HG03095 (cell line): Measurements from ENCODE around the gene DSCAM.

Experiments
- ATAC-seq: cut with Tn5 transposase; IDR thresholded peaks from one replicate; pipeline ENCODE4 v1.9.1; 2021; ENCODE audit warnings: moderate library complexity; ENCODE audit not compliant: unreplicated experiment

The DSCAM gene

DNA sequence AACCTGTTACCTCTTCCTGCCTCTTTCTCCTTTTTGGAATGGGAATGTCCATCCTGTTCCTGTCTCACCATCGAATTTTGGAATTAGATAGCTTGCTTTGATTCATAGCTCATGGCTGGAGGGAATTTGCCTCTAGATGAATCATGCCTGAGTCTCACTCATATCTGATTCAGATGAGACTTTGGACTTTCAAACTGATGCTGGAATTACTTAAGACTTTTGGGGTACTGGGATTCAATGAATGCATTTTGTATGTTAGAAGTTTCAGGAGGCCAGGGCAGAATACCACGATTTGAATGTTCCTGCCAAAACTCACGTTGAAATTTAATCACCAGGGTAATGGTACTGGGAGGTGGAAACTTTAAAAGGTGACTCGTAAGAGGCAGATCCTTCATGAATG, 132.4 kb downstream of the DSCAM start:
- no peak for ATAC-seq

DNA sequence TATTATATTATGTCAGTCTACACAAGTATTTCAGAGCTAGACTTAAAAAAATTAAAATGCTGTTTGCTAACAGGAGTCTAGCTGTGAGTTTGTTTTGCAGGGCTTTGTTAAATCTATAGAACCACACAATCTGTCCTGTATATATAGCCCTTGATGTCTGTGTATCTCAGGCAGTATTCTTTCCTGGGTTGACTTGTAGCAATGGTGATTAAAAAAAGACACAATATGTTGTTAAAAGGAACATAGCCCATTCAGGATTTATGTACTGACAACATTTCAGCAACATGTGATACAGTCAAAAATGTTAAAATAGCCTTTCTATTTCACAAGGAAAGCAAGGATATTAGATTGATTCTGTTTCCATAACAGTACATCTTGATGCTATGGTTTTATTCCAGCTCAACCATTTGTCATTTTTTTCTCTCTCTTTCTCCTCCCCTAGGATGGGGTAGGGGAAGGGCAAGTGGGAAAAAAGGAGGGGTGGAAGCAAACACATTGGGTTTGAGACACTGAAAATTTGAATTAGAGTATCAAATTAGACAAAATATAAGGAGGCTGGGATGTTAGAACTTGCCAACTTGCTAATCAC, 139.2 kb downstream of the DSCAM start:
- ATAC-seq = no peak

DNA sequence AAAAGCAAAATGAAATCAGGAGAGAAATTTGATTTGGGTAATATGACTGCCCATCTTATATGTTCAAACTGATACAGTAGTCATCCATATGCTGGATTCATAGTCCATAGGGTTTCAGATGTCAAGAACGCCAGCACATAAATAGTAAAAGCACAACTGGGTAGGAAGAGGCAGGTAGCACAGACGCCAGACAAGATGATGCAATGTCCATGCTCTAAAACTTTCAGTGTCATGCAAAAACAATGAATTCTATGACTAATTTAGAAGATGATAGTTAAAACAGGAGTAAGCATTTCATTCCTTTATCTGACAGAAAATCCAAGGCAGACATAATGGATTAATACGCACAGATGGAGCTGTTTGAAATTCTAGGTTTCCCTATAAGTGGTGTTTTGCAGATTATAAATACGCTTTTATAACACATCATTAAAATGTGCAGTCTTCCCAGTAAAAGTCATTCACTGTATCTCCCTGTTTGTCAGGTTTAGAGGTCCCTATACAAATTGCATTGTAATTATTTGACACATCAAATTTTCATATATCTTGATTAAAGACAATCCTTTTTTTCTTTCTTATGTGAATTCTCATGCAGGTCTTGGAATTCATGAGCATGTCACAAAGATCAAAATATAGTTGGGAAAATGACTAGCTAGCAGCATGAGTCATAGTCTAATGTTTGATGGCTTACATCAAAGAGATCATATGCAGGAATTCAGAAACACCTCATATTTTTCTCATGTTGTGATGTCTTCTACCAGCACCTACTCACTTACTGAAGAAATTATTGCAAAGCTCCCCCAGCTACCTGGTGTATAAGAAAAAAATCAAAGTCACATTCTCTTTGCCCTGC, 139.9 kb downstream of the DSCAM start:
- no peak for ATAC-seq

DNA sequence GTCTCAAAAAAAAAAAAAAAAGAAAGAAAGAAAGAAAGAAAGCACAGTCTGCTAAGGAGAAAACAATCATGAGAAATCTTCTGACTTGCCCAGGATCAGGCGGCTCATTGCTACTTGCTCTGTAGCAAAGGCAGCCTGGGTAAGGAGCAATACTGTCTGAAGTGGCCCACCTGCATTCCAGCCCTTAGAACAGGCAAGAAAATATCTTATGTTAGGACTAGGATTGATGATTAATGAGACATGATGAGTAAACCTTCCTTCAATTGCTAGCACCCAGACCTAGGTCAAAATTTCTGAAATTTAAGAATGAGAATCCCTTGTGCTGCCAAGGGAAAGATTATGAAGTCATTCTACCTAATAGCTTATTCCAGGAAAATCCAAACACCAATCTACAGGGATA, 140.8 kb downstream of the DSCAM start:
- ATAC-seq = no peak

DNA sequence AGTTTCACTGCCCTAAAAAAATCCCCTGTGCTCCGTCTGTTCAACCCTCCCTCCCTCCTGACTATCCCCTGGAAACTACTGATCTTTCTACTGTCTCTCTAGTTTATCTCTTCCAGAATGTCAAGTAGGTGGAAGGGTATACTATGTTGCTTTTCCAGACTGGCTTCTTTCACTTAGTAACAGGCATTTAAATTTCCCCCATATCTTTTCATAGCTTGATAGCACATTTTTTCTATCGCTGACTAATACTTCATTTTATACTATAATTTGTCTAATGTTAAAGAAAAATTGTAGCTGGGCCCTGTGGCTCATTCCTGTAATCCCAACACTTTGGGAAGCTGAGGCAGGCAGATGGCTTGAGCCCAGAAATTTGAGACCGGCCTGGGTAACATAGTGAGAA, 142.8 kb downstream of the DSCAM start:
- no peak for ATAC-seq

DNA sequence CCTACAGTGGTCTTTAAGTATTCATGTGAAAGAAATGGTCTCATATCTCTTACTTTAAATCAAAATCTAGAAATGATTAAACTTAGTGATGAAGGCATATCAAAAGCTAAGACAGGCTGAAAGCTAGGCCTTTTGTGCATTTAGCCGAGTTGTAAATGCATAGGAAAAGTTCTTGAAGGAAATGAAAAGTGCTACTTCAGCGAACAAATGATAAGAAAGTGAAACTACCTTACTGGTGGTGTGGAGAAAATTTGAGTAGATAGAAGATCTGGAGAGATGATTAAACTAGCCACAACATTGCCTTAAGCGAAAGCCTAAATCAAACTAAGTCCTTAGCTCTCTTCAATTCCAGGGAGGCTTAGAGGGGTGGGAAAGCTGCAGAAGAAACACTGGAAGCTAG, 147.6 kb downstream of the DSCAM start:
- ATAC-seq = no peak

DNA sequence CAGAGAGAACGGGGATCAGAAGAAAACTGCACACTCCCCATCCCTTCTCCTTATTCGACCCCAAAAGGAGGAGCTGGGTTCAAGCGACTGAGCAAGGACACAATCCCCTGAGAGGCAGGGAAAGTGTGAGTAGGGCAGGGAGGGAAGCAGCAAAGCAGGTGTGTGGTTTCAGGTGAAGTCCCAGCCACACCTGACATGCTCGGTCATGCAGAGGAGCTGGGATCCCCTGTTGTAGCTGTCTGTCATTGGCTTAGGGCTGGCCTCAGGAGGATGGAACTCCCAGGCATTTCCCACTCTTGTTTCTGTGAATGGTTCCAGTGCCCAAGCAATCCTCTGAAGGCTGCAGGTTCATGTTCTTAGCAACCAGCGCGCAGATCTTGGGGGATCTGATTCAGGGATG, 150.7 kb downstream of the DSCAM start:
- no peak for ATAC-seq

DNA sequence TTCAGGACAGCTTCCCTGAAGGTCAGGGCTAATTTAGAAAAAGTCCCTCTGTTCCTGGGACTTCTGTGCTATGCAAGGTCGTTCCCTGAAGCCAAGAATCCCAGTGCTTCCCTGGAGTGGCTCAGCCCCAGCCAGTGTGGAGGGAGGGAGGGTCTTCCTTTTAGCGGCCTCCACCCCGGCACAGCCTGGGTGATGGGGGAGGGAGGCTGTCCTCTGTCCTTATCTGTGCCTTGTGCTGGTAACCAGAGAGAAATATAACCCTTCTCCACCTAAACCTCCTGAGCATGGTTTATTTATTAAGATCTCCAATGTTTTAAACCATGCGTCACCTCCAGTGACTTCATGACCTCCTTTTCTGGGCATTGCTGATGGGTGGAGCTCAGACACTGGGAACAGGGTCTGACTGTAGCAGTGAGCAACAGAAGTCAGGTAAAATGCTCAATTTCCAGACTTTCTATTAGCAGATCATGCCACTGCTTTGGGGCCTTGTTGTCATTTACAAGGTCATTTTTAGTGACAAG, 157.1 kb downstream of the DSCAM start:
- no peak for ATAC-seq

DNA sequence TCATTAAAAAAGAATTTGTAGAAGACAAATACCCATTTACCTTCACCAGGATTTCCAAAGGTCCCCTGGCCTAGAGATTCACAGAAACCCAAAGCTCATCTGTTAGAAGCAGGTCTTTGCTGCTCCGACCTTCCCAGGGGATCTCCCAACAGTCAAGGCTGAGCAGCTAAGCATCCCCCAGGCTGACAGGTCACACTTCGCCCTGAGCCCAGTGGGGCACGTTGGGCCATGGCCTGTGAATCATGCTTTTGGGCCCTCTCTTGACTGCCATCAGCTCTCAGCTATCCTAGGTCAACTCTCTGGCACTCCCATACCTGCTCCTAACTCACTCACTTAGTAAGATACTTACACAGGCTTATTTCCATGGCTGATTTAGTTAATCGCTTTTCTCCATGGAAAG, 157.7 kb downstream of the DSCAM start:
- no peak for ATAC-seq

DNA sequence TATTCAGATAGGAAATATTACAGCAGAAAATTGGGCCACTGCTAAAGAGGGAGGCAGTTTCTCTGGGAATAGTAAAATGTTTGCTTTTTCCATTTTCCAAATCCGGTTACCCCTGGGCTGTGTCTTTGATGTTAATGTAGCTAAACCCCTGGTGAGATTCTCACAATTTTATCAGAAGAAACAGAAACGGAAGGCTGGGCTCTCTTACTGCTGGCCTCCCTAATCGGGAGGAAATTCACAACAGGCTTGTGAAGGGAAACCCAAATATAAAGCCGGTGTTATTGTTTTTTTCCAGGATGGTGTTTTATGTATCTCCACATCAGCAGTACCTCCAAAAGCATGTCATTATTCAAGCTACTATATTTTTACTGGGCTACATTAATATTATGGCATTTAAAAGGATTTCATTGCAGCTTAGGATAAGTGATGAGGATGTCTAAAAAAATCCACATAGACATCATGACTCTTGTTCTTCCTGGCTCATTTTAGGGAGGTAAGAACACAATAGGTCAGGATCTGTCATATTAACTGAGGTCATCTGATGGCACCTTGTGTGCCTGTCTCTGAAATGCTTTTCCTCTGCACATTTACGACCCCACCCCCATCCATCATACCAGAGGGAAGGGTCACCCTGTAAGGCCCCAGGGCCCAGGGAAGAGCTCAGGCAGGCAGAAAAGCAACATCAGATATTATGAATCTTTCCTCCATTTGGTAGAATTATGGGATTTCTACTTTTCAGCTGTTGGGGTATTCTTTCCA, 158.7 kb downstream of the DSCAM start:
- ATAC-seq = no peak

DNA sequence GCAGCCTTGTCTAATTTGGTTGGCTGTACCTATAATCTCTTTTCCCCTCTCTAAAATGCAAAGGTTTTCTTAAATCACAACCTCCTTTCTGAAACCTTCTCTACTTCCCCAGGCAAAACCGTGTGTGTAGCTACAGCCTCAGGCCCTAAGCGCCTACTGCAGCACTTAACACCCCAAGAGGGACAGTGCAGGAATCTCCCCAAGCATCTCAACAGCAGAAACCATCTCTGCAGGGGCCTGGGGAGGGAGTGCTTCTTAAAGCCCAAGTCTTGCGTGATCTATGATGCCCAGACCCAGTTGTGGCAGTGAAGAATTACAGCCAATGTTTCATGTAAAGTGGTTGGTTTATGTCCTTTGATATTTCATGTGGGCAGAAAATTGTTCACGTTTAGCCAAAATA, 159.3 kb downstream of the DSCAM start:
- ATAC-seq = no peak

DNA sequence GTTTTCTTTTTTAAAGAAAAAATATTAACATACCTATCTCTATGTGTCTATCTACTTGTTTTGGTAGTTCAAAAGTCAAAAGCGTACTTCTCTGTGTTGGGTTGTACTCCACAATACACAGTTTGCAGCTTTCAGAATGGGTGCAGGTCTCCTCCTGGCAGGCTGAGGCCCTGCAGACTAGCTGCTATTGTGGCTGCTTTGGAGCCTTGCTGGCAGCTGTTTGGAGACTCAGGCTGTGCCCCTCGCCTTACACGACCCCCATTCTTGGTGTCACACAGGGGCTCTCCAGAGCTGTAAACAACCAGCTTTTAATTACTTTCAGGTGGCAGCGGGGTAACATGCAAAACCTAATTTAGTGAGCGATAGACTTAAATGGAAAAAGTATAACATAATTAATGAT, 160.4 kb downstream of the DSCAM start:
- ATAC-seq = no peak

DNA sequence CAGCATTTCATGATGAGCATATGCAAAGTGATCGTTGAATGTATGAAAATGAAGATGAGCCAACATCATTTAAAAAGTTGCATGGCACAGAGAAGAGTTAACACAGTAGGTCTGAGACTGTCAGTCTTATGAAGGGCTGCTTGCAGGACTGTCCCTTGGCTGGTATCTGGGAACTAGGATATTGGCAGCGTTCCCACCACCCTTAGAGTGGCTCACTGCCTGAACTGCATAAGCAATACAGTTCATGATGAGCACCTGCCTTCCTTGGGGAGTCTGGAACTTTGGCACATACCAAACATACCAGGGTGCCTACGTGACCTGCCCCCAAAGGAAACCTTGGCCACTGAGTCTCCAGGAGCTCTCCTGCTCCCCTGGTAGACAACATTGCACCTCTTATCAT, 161.8 kb downstream of the DSCAM start:
- ATAC-seq = no peak

DNA sequence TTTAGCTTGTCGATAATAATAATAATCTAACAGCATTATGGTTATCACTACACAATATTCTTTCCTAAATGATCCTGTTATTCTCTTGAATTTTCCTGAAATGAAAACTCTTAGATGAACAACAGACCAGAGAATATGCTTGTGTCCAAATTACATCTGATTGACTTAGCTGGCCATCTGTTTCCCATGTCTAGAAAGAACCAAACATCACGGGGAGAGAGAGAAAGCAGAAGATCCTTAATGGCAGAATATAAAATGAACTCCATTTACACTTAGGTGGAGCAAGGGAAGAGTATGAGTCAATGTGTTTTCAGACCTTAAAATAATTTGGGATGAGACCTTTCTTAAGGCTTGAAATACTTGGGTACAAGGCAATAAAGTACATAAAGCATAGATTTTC, 162.2 kb downstream of the DSCAM start:
- no peak for ATAC-seq

DNA sequence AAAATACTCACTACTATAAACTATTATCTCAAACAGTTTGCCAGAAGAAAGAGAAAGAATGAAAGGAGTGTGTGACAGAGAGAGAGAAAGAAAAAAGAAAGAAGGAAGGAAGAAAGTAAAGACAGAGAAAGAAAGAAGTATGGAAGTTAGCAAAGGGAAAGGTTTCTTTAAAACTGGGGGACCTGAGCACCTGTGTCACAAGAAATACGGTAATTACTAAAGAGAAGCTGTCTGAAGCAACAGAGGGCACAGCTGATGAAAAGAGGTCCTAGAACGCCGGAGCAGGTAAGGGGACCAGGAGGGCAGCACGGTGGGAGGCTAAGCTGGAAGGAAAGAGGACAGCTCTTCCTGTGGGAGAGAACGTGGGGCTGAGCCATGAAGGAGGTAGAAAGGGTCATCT, 163.6 kb downstream of the DSCAM start:
- no peak for ATAC-seq

DNA sequence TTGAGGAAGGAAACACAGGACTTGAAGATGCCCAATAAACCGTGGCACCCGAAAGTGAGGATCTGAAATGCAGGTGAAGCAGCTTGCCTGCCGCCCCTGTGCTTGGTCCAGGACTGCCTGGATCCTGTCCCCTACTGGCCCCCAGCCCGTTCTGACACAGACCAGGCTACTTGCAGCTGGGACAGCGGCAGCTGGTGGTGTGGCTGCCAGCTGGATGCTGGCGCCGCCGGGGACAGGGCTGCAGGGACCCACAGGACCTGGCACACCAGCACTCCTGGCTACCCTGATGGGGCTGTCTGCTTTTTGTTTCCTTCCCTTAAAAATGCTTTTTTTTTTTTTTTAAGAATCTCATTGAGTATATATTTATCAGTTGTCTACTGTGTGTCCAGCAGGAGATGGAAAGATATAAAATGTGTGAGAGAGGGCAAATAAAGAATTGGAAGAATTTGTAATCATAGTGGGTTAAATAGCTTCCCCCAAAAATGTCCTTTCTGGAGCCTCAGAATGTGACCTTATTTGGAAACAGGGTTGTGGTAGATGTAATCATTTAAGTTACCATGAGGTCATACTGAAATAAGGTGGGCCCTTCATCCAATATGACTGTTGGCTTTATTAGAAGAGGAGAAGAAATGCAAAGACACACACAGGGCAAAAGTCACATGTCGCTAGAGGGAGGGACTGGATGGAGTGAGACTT, 165.6 kb downstream of the DSCAM start:
- ATAC-seq = no peak

DNA sequence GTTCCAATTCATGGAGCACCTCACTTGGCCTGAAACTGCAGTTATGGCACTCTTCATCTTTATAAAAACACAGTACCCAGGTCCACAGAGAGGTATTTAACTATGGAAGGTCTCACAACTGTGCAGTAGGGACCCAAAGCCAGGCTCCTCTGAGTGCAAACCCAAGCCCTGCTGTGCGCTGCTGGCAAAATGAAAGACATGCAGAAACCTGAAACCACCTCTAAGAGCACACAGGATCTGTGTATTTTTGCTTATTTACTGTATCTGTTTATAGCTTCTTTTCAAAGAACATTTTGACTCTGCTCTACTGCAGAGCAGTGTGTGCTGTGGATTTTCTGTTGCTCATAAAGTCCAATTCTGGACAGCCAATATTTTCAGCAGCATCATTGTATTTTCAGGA, 166.6 kb downstream of the DSCAM start:
- ATAC-seq = no peak

DNA sequence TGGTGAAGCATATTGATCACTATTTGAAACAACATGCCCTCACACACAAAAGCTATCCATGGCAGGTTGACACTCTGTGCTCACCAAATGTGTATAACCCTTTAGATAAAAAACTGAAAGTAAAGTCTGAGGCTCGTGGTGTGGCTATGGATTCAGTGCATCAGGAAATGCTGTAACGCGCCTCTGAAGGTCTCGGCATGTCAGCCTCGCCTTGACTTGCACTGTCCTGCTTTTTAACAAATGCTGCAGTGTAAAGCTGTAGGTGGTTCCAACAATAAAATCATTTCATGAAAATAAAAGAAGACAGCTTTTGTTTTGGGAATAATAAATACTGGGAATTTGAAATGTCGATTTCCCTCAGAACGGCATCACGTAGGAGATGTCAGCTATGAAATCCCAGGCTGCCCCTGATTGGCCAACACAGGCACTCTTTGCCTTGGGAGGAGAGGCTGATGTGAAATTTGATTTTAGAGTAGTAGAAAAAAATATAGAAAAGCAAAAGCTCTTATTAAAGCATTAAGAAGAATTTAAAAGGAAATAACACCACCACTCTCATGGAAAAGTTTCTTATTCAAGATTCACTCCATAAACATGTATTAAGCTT, 168.2 kb downstream of the DSCAM start:
- no peak for ATAC-seq

DNA sequence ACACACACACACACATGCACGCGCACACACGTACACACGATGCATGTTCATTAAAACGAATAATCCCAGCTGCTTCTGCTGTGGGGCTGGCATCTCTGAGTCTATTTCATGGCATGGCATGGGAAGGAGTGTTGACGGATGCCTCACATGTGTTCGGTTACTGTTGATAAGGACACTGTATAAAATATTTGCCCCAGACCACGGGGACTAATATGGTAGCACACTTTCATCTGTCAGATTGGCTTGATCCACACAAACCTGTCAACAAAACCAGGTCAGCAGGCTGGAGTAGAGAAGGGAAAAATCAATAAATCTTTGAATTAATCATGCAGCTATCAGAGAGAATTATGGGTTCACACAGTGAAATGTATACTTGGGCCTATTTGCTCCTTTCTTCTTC, 171.9 kb downstream of the DSCAM start:
- ATAC-seq = no peak

DNA sequence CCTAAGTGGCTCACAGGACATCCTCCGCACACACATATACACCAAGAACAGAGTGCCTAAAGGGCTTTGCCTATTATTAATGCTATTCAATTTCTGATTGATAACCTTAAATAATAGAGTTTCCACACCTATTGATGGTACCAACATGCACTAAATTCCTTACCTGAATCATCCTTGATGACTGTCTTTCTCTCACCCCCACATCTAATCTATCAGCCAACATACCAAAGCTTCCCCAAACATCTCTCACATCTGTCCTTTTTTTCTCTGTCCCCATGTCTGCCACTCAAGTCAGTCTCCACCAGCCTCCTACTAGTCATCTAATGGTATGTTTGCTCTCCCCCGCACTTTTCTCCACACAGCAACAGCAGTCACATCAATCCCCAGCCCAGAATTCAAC, 174.4 kb downstream of the DSCAM start:
- ATAC-seq = no peak

DNA sequence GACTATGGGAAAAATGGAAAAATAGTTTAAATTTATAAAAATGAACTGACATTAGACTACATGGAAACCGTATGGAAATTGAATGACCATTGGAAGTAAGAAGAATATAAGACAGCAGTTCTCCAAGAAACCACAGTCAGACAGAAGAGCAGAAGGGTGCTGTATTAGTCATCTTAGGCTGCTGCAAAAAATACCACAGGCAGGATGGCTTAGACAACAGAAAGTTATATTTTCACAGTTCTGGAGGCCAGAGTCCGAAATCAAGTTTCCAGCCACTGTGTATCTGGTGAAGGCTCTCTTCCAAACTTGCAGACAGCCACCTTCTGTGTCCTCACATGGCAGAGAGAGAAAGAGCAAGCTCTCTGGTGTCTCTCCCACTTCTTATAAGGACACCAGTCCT, 175.2 kb downstream of the DSCAM start:
- no peak for ATAC-seq
